Keratinocyte (primary cell): Measurements from ENCODE around the gene MAN1A2.

ENCODE experiments used
- EZH2 ChIP-seq: IDR thresholded peaks from one replicate; pipeline ENCODE4 v1.6.1; 2012; ENCODE audit warnings: inconsistent platforms, mild to moderate bottlenecking, low read length, moderate library complexity
- TF ChIP-seq, protein P1 (sequence below), 3 experiments: IDR thresholded peaks in 1 of 3; conservative IDR thresholded peaks in 1 of 3; optimal IDR thresholded peaks in 1 of 3; 2 replicates in 2 of 3; 3 replicates in 1 of 3; pipeline versions ENCODE3 to v1.5.1; 2011; ENCODE audit warnings: low read length in 3 of 3, mild to moderate bottlenecking in 3 of 3, moderate library complexity in 2 of 3, control low read depth in 1 of 3, inconsistent platforms in 1 of 3; ENCODE audit not compliant: insufficient read depth in 2 of 3; ENCODE audit errors: extremely low read depth in 1 of 3

DNA sequence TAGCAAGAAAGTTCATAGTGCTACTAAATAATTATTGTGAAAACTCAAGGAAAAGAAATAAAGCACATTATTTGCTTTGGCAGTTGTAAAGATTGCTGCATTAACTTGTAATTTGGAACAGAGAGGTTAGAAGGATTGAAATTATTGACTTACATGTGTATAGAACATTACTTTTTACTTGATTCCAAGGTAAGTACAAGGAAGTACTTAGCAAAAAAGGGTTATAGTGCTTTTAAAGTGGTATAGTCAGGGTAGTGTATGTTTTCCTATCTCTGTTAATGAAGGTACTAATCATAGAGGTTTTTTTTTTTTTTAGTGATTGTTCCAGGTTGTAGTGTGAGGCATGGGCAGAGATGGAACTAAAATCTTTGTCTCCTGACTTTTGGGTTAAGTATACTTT is 29.4 kb downstream of the MAN1A2 start:
- TF ChIP-seq, protein P1, sequence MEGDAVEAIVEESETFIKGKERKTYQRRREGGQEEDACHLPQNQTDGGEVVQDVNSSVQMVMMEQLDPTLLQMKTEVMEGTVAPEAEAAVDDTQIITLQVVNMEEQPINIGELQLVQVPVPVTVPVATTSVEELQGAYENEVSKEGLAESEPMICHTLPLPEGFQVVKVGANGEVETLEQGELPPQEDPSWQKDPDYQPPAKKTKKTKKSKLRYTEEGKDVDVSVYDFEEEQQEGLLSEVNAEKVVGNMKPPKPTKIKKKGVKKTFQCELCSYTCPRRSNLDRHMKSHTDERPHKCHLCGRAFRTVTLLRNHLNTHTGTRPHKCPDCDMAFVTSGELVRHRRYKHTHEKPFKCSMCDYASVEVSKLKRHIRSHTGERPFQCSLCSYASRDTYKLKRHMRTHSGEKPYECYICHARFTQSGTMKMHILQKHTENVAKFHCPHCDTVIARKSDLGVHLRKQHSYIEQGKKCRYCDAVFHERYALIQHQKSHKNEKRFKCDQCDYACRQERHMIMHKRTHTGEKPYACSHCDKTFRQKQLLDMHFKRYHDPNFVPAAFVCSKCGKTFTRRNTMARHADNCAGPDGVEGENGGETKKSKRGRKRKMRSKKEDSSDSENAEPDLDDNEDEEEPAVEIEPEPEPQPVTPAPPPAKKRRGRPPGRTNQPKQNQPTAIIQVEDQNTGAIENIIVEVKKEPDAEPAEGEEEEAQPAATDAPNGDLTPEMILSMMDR (optimal IDR thresholded peaks at IDR 0.05 in 1 of 3, IDR thresholded peaks at IDR 0.05 in 1 of 3, conservative IDR thresholded peaks at IDR 0.05 in 1 of 3; ENCODE audit: extremely low read depth in 1 of 3, insufficient read depth in 2 of 3, low read length in 3 of 3), result no peak
- no peak for TF ChIP-seq EZH2
